Brain microvascular endothelial cell (primary cell): ENCODE results near the gene NOP9.
"Not testable (repeated sequence)": the region's sequence is repeated elsewhere in the genome, so short reads cannot be mapped to it uniquely, and the experiment has no call there.

ENCODE experiments used
- DNase-seq: peaks from one replicate; pipeline ENCODE4 v3.0.0-alpha.2; 2020
- H3K27ac ChIP-seq: fragments of 250-450 bp; sonication (Bioruptor Pico); 2 replicates; pipeline ENCODE4 v1.5.1; 2020; ENCODE audit warnings: mild to moderate bottlenecking, moderate library complexity
- H3K27me3 ChIP-seq: fragments of 250-450 bp; sonication (Bioruptor Pico); replicated peaks from 2 replicates; pipeline ENCODE4 v1.5.1; 2020; ENCODE audit warnings: mild to moderate bottlenecking
- H3K36me3 ChIP-seq: fragments of 250-450 bp; sonication (Bioruptor Pico); replicated peaks from 2 replicates; pipeline ENCODE4 v1.5.1; 2020; ENCODE audit warnings: mild to moderate bottlenecking
- H3K4me3 ChIP-seq: 2 replicates; pipeline ENCODE4 v1.5.1; 2011; ENCODE audit warnings: low read depth, mild to moderate bottlenecking, control low read depth, low read length, moderate library complexity
- CTCF ChIP-seq: IDR thresholded peaks from 2 replicates; pipeline ENCODE4 v1.5.1; 2011; ENCODE audit warnings: low read depth, mild to moderate bottlenecking, moderate library complexity, low read length, control low read depth, inconsistent platforms; ENCODE audit errors: missing control alignments
- in situ Hi-C: cut with HindIII; loops from 2 replicates; pipeline ENCODE4 v1.10.0; 2017; ENCODE audit warnings: low sequenced_read_pairs, low pct_ligation_motif_present

The NOP9 gene

GRCh38 chr14:24353559-24354481, 54.2 kb downstream of the NOP9 start:
- Histone ChIP-seq H3K27ac (no peak overlapping the region), H3K27me3 (peaks cover 11% of the 10 kb centered on the region), H3K36me3 (no peaks in the 10 kb centered on the region), H3K4me3 (no peak overlapping the region)
- in situ Hi-C loops = no loop called here
- TF ChIP-seq CTCF = no peak
- no peak for DNase-seq

GRCh38 chr14:24354482-24354825, 54.8 kb downstream of the NOP9 start:
- in situ Hi-C loops, DNase-seq, H3K27ac ChIP-seq, H3K36me3 ChIP-seq, H3K4me3 ChIP-seq: not testable (repeated sequence)
- H3K27me3 ChIP-seq = peaks cover 10% of the 10 kb centered on the region

- in situ Hi-C loops = no loop called here
- peaks cover 6% of the 10 kb centered on the region for H3K27me3 ChIP-seq
- no peaks in the 10 kb centered on the region for H3K36me3 ChIP-seq
- DNase-seq = no peak
- H3K27ac ChIP-seq = no peak overlapping the region
- no peak for TF ChIP-seq CTCF
- H3K4me3 ChIP-seq = no peak overlapping the region
Observed at GRCh38 chr14:24355009-24355408, 55.4 kb downstream of the NOP9 start.

DNA sequence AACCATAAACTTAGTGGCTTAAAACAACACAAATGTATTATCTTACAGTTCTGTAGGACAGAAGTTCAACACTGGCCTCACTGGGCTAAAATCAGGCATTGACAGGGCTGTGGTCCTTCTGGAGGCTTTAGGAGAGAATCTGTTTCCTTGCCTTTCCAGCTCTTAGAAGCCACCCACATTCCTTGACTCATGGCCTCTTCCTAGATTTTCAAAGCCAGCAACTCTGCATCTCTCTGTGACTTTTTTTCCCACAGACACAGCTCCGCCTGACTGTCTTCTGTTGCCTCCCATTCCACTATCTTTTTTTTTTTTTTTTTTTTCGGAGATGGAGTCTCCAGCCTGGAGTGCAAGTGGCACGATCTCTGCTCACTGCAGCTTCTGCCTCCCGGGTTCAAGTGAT, 56.6 kb downstream of the NOP9 start:
- Histone ChIP-seq H3K4me3 (no peak overlapping the region), H3K27ac (no peak overlapping the region), H3K27me3 (peaks cover 2% of the 10 kb centered on the region), H3K36me3 (no peaks in the 10 kb centered on the region)
- in situ Hi-C loops = no loop called here
- TF ChIP-seq CTCF = no peak
- DNase-seq = no peak
